Activated CD8-positive, alpha-beta memory T cell treated with anti-CD3 and anti-CD28 coated beads for 36 hours (primary cell): ENCODE data around the gene SMG9. TPM values are rescaled to one million over a fixed set of nuclear protein-coding genes. Genes with fewer than 3 reads are reported as not detected.
"Not testable (repeated sequence)": the region's sequence is repeated elsewhere in the genome, so short reads cannot be mapped to it uniquely, and the experiment has no call there.

Experiments
- CTCF ChIA-PET: fragments of 350-600 bp; sonication (Branson Sonifier 250); formaldehyde crosslinking; loops from one replicate; lab custom pipeline; 2021; ENCODE audit warnings: antibody characterized with exemption; lab: Charles Lee
- POLR2A ChIA-PET: fragments of 350-600 bp; sonication (Branson Sonifier 250); formaldehyde crosslinking; loops from one replicate; lab custom pipeline; 2021; ENCODE audit warnings: antibody characterized with exemption; lab: Charles Lee
- total RNA-seq, 2 experiments: library from RNA; stranded (reverse); gene quantifications; one replicate each; pipeline ENCODE4 v1.2.3, GENCODE V29; 2021

The SMG9 gene
- total RNA-seq, 2 experiments from 2014 or later: 77.6 to 80.4 TPM

GRCh38 chr19:43782311-43782660 is 27.5 kb upstream of the SMG9 start:
- ChIA-PET POLR2A (interaction anchor here (1.1 to 2.2 kb wide), 4 partner anchors 28 to 186 kb away, joined by 4 to 26 read pairs (median 5); partner anchors contain the start of genes IRGQ, SMG9 and ZNF576), CTCF (interaction anchor here (1.8 to 9.8 kb wide), 3 partner anchors 15 to 37 kb away, joined by 10 to 120 read pairs (median 20); no protein-coding TSS in a partner anchor)

DNA sequence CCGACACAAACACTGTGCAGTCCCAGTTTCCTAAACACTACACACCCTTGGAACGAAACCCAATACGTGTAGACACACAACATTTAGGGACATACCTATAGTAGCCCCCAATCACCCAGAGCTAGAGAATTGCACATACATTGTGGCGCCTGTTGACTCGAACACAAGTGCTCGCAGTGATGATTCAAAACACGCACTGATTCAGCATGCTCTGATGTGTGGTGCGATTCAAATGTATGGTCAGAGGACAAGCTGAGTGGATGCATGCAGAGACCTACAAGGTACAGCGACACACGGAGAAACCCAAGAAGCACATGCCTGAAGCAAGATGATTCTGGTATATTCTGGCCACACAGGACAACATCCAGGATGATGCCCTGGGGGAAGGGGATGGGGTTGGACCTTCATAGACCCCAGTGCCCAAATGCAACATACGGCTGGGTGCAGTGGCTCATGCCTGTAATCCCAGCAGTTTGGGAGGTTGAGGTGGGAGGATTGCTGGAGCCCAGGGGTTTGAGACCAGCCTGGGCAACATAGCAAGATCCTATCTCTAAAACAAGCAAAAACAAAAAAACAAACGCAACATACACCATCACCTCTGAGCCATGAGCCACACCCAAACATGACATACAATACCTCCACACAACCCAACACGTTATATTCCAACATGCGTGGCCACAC is 27.0 kb upstream of the SMG9 start:
- ChIA-PET POLR2A (interaction anchor here (1.1 to 2.2 kb wide), 6 partner anchors 17 to 186 kb away, joined by 3 to 26 read pairs (median 5); partner anchors contain the start of genes IRGQ, SMG9 and ZNF576), CTCF (interaction anchor here (1.0 to 9.8 kb wide), 6 partner anchors 15 to 36 kb away, joined by 4 to 120 read pairs (median 8); no protein-coding TSS in a partner anchor)

DNA sequence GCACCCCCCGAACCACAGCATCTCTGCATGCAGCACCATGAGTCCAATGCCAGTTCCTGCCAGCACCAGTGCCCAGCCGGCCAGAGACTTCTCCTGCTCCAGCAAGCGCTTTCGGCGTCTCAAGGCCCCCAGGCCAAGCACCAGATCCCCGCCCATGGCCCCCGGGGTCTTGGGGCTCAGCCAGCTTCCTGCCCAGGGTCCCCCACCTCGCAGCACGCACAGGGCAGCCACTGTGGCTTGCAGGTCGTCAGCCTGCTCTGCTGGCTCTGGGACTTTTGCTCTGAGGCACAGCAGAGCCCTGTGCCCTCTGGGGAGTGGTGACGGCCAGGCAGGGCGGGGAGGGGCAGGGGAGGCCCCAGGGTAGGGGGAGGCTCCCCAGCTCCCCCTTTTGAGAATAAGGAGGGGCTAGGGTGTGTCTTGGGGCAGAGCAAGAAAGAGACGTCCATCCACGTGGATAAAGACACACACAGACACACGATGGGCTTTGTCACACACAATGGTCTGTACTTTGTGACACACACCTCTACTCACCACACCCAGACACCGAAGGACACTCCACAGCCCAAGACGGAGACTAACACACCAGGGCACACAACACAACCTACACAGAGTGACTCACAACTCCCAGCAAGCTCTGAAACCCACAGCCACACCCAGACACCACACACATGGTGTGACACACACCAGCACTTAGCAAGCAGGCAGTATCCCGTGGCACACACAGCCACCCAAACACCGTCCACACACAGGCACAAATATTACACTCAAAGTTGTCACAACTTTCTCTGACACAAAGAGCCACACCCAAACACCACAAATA is 26.2 kb upstream of the SMG9 start, which contains the start of gene KCNN4:
KCNN4 (minus strand) TSS at position 268 of the 820 bp plus-strand sequence; CDS start at position 156, 112 bp downstream.
- CTCF ChIA-PET: interaction anchor here (0.6 to 9.8 kb wide), 10 partner anchors 14 to 112 kb away, joined by 3 to 120 read pairs (median 4); no protein-coding TSS in a partner anchor

GRCh38 chr19:43779820-43780219 is 25.1 kb upstream of the SMG9 start:
- ChIA-PET CTCF (interaction anchor here (0.8 to 9.8 kb wide), 6 partner anchors 13 to 111 kb away, joined by 3 to 120 read pairs (median 4); no protein-coding TSS in a partner anchor), POLR2A (interaction anchor here (1.6 to 2.2 kb wide), 3 partner anchors 15 to 26 kb away, joined by 6 to 26 read pairs (median 19); partner anchors contain the start of gene SMG9)

More for the DNA sequence above, 26.2 kb upstream of the SMG9 start, which contains the start of gene KCNN4:
- POLR2A ChIA-PET: interaction anchor here (1.1 to 2.2 kb wide), 6 partner anchors 16 to 185 kb away, joined by 3 to 26 read pairs (median 5); partner anchors contain the start of genes IRGQ, SMG9 and ZNF576

DNA sequence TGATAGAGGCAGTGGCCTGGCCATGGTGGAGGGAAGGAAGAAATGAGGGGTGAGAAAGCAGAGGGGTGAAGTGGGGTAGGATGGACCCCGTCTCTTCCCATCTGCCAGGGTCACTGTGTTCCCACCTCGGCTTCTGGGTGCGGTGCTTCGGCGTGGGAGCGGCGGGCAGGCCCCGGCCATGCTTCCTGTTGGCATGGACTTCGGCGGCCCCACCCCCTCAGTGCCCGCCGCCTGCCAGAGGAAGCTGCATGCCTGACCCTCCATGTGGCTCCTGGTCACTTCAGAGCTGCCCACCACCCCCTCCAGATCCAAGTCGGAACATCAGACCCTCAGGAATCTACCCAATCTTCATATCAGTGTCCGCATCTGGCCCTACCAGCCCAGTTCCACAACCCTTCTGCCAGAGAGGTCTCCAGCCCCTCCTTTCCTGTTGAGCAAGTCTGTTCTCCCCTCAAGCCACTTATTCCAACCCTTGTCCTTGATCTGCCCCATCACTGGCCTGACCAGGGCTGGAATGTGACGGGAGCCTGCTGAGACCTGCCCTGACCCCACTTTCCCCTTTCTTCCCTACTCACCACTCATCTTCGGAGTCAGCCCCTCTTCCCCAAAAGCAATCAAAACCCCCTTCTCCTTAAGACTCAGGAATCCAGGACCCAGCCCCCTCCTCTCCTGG is 24.5 kb upstream of the SMG9 start:
- POLR2A ChIA-PET: interaction anchor here (1.5 to 1.6 kb wide), 2 partner anchors 16 to 25 kb away, joined by 4 to 6 read pairs; partner anchors contain the start of gene SMG9

DNA sequence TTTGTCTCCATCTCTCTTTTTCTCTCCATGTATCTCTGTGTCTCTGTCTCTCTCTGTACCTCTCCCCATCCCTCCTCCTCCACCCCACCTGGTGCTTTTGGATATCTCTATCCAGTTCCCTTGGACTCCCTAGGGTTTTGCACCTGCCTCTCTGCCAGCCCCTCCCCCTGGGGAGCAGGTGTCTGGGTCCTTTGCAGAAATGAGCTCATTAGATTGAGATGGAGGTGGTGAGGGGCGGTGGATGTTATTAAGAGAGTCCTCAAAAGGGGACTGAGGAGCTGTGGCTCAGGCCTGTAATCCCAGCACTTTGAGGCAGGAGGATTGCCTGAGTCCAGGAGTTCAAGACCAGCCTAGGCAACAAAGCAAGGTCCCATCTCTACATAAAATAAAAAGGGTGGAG is 23.9 kb upstream of the SMG9 start:
- CTCF ChIA-PET: interaction anchor here (1.1 to 9.8 kb wide), 3 partner anchors 12 to 33 kb away, joined by 3 to 120 read pairs (median 15); no protein-coding TSS in a partner anchor
- POLR2A ChIA-PET: interaction anchor here (1.5 to 1.6 kb wide), 2 partner anchors 15 to 25 kb away, joined by 4 to 6 read pairs; partner anchors contain the start of gene SMG9

More for the DNA sequence above, 24.5 kb upstream of the SMG9 start:
- CTCF ChIA-PET: interaction anchor here (0.8 to 9.8 kb wide), 5 partner anchors 12 to 41 kb away, joined by 3 to 120 read pairs (median 3); no protein-coding TSS in a partner anchor

- CTCF ChIA-PET: interaction anchor here (0.6 to 9.8 kb wide), 4 partner anchors 10 to 38 kb away, joined by 3 to 120 read pairs (median 10); partner anchors contain the start of gene SMG9
- POLR2A ChIA-PET: interaction anchor here (0.6 to 0.7 kb wide), 2 partner anchors 14 to 109 kb away, joined by 3 to 4 read pairs; no protein-coding TSS in a partner anchor
These were observed 22.5 kb upstream of the SMG9 start for GRCh38 chr19:43777163-43777695.

DNA sequence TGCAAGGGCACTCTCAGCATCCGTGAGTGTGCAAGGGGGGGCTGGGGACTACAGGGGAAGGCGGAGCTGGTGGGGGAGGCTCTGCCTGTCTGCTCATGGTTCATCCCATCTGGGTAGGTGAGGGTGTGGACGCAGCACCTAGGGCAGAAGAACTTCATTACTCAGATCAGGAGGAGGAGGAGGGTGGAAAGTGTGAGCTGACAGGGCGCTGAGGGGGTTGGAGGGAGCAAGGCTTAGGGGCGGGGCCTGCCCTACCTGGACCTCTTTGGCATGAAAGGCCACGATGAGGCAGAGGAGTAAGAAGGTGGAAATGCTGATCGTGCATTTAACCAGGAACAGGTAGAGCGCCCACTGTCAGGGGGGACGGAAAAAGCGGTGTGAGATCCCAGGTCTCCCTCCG is 21.5 kb upstream of the SMG9 start:
- CTCF ChIA-PET: interaction anchor here (1.7 to 9.8 kb wide), 2 partner anchors 8 to 9 kb away, joined by 5 to 120 read pairs; no protein-coding TSS in a partner anchor
- POLR2A ChIA-PET: interaction anchor here (0.9 to 1.7 kb wide), 2 partner anchors 10 to 22 kb away, joined by 3 to 6 read pairs; partner anchors contain the start of gene SMG9

DNA sequence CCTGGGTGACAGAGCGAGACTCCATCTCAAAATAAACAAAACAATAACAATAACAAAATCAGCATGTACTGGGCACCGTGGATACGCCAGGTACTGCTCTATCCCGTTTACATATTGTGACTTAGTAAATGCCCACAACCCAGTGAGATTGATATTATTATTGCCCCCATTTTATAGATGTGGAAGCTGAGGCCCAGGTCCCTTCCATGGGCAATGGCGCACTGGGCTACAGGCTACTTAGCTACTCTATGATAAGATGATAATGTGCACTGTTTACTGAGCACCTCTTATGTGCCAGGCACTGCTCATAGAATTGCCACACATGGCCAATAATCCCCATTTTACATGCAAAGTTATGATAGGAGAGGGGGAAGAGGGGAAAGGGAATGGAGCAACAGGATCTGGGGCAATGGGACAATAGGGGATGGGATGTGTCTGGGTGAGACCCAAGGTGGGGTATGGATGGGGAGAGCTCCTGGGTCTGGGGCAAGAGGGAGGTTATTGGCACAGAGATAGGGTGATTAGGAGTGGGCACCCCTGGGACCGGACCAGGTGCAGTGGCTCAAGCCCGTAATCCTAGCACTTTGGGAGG is 20.6 kb upstream of the SMG9 start:
- ChIA-PET CTCF (interaction anchor here (0.7 to 9.8 kb wide), 3 partner anchors 8 to 376 kb away, joined by 3 to 120 read pairs (median 5); no protein-coding TSS in a partner anchor), POLR2A (interaction anchor here (1.7 kb wide), 1 partner anchor 9 kb away, joined by 6 read pairs; no protein-coding TSS in a partner anchor)

DNA sequence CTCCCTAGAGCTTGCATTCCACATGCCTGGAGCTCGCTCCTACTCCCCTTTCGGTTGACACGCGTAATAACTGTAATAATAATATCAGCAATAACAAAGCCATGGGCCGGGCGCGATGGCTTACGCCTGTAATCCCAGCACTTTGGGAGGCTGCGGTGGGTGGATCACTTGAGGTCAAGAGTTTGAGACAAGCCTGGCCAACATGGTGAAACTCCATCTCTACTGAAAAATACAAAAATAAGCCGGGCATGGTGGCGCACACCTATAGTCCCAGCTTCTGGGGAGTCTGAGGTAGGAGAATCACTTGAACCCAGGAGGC is 20.1 kb upstream of the SMG9 start:
- CTCF ChIA-PET: interaction anchor here (1.7 to 9.8 kb wide), 2 partner anchors 8 to 9 kb away, joined by 5 to 120 read pairs; no protein-coding TSS in a partner anchor
- POLR2A ChIA-PET: not testable (repeated sequence)

GRCh38 chr19:43774103-43774939 is 19.6 kb upstream of the SMG9 start:
- POLR2A ChIA-PET: no interaction called here
- CTCF ChIA-PET: interaction anchor here (9.8 kb wide), 1 partner anchor 7 kb away, joined by 120 read pairs; no protein-coding TSS in a partner anchor

GRCh38 chr19:43773725-43774102 is 19.0 kb upstream of the SMG9 start:
- ChIA-PET POLR2A (no interaction called here), CTCF (no interaction called here)

GRCh38 chr19:43769256-43769655 is 14.5 kb upstream of the SMG9 start:
- ChIA-PET POLR2A (interaction anchor here (1.2 kb wide), 1 partner anchor 15 kb away, joined by 5 read pairs; the partner anchor contains the start of gene SMG9), CTCF (interaction anchor here (1.0 to 6.5 kb wide), 2 partner anchors 10 to 24 kb away, joined by 3 to 120 read pairs; partner anchors contain the start of gene KCNN4)

DNA sequence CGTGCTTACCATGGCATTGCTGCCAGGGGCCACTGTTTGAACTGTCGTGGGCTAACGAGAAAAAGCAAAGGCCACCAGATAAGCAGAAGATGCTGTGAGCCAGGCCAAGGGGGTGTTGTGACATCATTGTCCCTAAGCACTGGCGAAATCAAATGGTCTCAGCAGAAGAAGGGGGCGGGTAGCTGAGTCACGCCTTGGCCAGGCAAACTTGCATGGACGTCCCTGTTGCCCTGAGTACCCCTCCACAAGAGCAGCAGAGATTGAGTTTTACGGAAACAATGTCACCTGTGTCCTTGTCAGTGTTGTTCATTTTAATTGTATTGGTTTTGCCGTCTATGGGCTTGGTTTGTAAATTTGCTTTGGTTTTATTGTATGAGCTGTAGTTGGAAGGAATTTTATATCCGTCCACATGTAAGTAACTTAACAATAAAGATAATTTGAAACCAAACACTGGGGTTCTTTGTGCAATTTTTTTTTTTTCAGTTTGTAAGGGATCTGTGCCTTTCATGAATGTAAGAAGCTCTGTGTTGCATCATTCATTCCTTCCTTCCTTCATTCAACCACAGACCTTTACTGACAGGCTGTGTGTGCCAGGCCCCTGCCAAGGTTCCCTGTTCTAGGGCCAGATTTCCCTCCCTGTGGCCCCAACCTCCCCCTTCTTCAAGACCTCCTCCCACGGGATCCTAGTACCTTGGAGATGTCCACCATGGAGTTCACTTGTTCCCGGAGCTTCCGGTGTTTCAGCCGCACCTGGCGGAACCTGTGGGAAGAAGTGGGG is 13.7 kb upstream of the SMG9 start:
- CTCF ChIA-PET: interaction anchor here (1.0 to 6.5 kb wide), 4 partner anchors 10 to 23 kb away, joined by 3 to 120 read pairs (median 24); partner anchors contain the start of gene KCNN4
- POLR2A ChIA-PET: interaction anchor here (1.2 kb wide), 1 partner anchor 14 kb away, joined by 5 read pairs; the partner anchor contains the start of gene SMG9

- ChIA-PET CTCF (interaction anchor here (1.1 to 6.5 kb wide), 4 partner anchors 11 to 21 kb away, joined by 3 to 120 read pairs (median 55); partner anchors contain the start of genes KCNN4 and SMG9), POLR2A (interaction anchor here (0.6 kb wide), 1 partner anchor 235 kb away, joined by 3 read pairs; the partner anchor contains the start of gene ZNF575)
These were observed 13.1 kb upstream of the SMG9 start for GRCh38 chr19:43767818-43768217.
